ENCODE data around the gene RPRM. TPM values are rescaled to one million over a fixed set of nuclear protein-coding genes. Genes with fewer than 3 reads are reported as not detected.

RPRM gene
- total RNA-seq, 1 donor = not detected

- H3K4me3 ChIP-seq (ENCODE audit: low read depth, low read length) = no peak overlapping the region
- no peak for DNase-seq (ENCODE audit: low read depth)
- peak; percentile 5 for TF ChIP-seq CTCF (IDR thresholded peaks at IDR 0.05; ENCODE audit: insufficient read depth, low read depth, low read length)
These were observed 1.5 kb downstream of the RPRM start for GRCh38 chr2:153476816-153477635.

GRCh38 chr2:153476491-153476815 is 2.1 kb downstream of the RPRM start:
- no peak for TF ChIP-seq CTCF (IDR thresholded peaks at IDR 0.05; ENCODE audit: insufficient read depth, low read depth, low read length)

GRCh38 chr2:153474876-153475435 is 3.6 kb downstream of the RPRM start:
- no peak for TF ChIP-seq CTCF (IDR thresholded peaks at IDR 0.05; ENCODE audit: insufficient read depth, low read depth, low read length)

More at GRCh38 chr2:153476491-153476815, 2.1 kb downstream of the RPRM start:
- H3K4me3 ChIP-seq (ENCODE audit: low read depth, low read length) = no peak overlapping the region
- no peak for DNase-seq (ENCODE audit: low read depth)

DNA sequence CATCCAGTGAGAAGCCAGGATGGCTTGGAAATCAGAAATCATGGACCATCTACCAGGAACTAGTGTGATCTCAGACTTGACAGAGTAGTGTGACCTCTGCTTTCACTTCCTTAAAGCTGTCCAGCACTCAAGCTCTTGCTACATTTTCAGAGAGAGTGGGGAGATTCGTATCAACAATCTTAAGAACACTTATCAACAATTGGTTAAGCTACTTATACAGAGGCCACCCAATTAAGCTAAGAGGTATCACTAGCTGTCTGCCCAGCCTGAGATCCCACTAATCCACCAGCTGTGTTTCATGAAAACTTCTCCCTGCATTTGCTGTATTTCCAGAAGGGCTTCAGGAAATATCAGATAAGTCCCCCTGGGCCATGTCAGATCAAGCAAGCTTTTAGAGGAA is 4.2 kb downstream of the RPRM start:
- TF ChIP-seq CTCF (IDR thresholded peaks at IDR 0.05; ENCODE audit: insufficient read depth, low read depth, low read length) = no peak
- DNase-seq (ENCODE audit: low read depth) = no peak
- H3K4me3 ChIP-seq (ENCODE audit: low read depth, low read length) = no peak overlapping the region

More at GRCh38 chr2:153474876-153475435, 3.6 kb downstream of the RPRM start:
- no peak for DNase-seq (ENCODE audit: low read depth)
- no peak overlapping the region for H3K4me3 ChIP-seq (ENCODE audit: low read depth, low read length)

GRCh38 chr2:153470867-153471266 is 7.7 kb downstream of the RPRM start:
- no peak overlapping the region for H3K4me3 ChIP-seq (ENCODE audit: low read depth, low read length)
- DNase-seq (ENCODE audit: low read depth) = no peak
- no peak for TF ChIP-seq CTCF (IDR thresholded peaks at IDR 0.05; ENCODE audit: insufficient read depth, low read depth, low read length)

- TF ChIP-seq CTCF (IDR thresholded peaks at IDR 0.05; ENCODE audit: insufficient read depth, low read depth, low read length) = no peak
- no peak overlapping the region for H3K4me3 ChIP-seq (ENCODE audit: low read depth, low read length)
- no peak for DNase-seq (ENCODE audit: low read depth)
These were observed 14.2 kb downstream of the RPRM start for GRCh38 chr2:153464395-153464794.
